Epithelial cell of esophagus (primary cell): ENCODE data around the gene PRX.
"Not testable (repeated sequence)": the region's sequence is repeated elsewhere in the genome, so short reads cannot be mapped to it uniquely, and the experiment has no call there.

Experiments used
- DNase-seq: peaks from one replicate; pipeline ENCODE4 v3.0.0; 2010; ENCODE audit warnings: low read depth
- H3K4me3 ChIP-seq: 2 replicates; pipeline ENCODE4 v1.5.1; 2011; ENCODE audit warnings: mild to moderate bottlenecking, low read length, control low read depth
- CTCF ChIP-seq: IDR thresholded peaks from 2 replicates; pipeline ENCODE4 v1.5.1; 2011; ENCODE audit warnings: low read depth, mild to moderate bottlenecking, low read length, control low read depth, inconsistent platforms; ENCODE audit not compliant: insufficient read depth; ENCODE audit errors: missing control alignments

The PRX gene

GRCh38 chr19:40411958-40412499 is 1.1 kb downstream of the PRX start:
- TF ChIP-seq CTCF = no peak
- no peak overlapping the region for H3K4me3 ChIP-seq
- no peak for DNase-seq

- H3K4me3 ChIP-seq = no peak overlapping the region
- DNase-seq = no peak
- TF ChIP-seq CTCF = no peak
These were observed 1.9 kb downstream of the PRX start for GRCh38 chr19:40411125-40411842.

GRCh38 chr19:40410030-40410389 is 3.2 kb downstream of the PRX start:
- no peak overlapping the region for H3K4me3 ChIP-seq
- TF ChIP-seq CTCF = no peak
- DNase-seq = no peak

GRCh38 chr19:40408598-40408925 is 4.6 kb downstream of the PRX start:
- DNase-seq, H3K4me3 ChIP-seq: not testable (repeated sequence)

- no peak overlapping the region for H3K4me3 ChIP-seq
- no peak for DNase-seq
- TF ChIP-seq CTCF = no peak
These were observed 5.2 kb downstream of the PRX start for GRCh38 chr19:40407714-40408597.

GRCh38 chr19:40403262-40403984 is 9.8 kb downstream of the PRX start:
- TF ChIP-seq CTCF = no peak
- peak overlapping the region; percentile 44 for H3K4me3 ChIP-seq
- peak; percentile 85 for DNase-seq

GRCh38 chr19:40400559-40400958 is 12.6 kb downstream of the PRX start:
- DNase-seq = no peak
- TF ChIP-seq CTCF = no peak
- no peak overlapping the region for H3K4me3 ChIP-seq
